ACC112 (cell line): ENCODE data around the gene GDPD3.

ENCODE experiments used
- H2AFZ ChIP-seq: fragments of 200-600 bp; sonication (generic); one replicate; pipeline ENCODE4 v1.6.0; 2017; ENCODE audit warnings: antibody characterized with exemption, low read length; ENCODE audit not compliant: unreplicated experiment
- H3K27ac ChIP-seq: fragments of 200-600 bp; sonication (generic); 2 replicates; pipeline ENCODE4 v1.5.1; 2014; ENCODE audit warnings: low read depth, mild to moderate bottlenecking, antibody characterized with exemption, low read length, moderate library complexity
- H3K27me3 ChIP-seq: fragments of 200-600 bp; sonication (generic); 2 replicates; pipeline ENCODE4 v1.6.1; 2014; ENCODE audit warnings: mild to moderate bottlenecking, antibody characterized with exemption, low read length, moderate library complexity, mixed read lengths; ENCODE audit not compliant: insufficient read depth
- H3K36me3 ChIP-seq: fragments of 200-600 bp; sonication (generic); 2 replicates; pipeline ENCODE4 v1.6.1; 2016; ENCODE audit warnings: mild to moderate bottlenecking, antibody characterized with exemption, low read length, moderate library complexity, mixed read lengths; ENCODE audit not compliant: insufficient read depth
- H3K4me1 ChIP-seq: fragments of 200-600 bp; sonication (generic); one replicate; pipeline ENCODE4 v1.6.1; 2016; ENCODE audit warnings: low read length, mixed read lengths; ENCODE audit not compliant: insufficient read depth, unreplicated experiment, control insufficient read depth
- H3K4me3 ChIP-seq: fragments of 200-600 bp; sonication (generic); 2 replicates; pipeline ENCODE4 v1.5.1; 2014; ENCODE audit warnings: mild to moderate bottlenecking, low read depth, low read length
- H3K79me2 ChIP-seq: fragments of 200-600 bp; sonication (generic); one replicate; pipeline ENCODE4 v1.6.0; 2016; ENCODE audit warnings: low read length; ENCODE audit not compliant: control insufficient read depth, unreplicated experiment, insufficient read depth

Gene GDPD3

DNA sequence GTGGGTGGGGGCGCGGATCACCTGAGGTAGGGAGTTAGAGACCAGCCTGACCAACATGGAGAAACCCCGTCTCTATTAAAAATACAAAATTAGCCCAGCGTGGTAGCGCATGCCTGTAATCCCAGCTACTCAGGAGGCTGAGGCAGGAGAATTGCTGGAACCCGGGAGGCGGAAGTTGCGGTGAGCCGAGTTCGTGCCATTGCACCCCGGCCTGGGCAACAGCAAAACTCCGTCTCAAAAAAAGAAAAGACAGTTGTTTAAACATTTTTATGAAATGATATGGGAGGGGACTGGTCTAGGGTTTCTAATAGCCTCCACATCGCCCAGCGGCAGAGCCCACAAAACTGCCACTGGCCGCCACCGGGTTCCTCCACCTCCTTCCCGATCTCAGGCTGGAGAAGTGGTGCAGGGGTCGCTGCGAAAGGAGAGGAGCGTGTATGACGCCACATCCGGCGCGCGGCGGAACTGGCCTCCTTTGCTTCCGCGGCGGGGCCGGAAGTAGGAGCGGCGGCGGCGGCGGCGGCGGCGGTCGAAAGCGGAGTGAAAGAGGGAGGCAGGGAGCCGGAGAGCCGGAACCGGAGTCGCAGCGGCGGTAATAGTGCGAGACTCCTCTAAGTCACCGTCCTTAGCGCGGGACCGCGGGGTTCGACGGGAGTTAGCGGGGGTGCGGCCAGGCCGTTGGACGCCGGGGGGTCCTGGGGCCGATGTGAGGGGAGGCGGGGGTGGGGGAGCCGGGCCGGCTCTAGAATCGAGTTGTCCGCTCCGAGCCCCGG is 37.6 kb downstream of the GDPD3 start, which contains the start of gene PPP4C:
TSS of gene PPP4C (plus strand) at position 492 of the 773 bp plus-strand sequence. CDS start 384 bp downstream, outside the sequence.
- Histone ChIP-seq H3K79me2 (peaks cover 49% of the 10 kb centered on the region), H3K27me3 (no peaks in the 10 kb centered on the region), H3K27ac (peak within 1 kb of the TSS; percentile 74), H3K4me1 (peaks cover 17% of the 10 kb centered on the region), H2AFZ (no peak within 1 kb of the TSS), H3K36me3 (peaks cover 27% of the 10 kb centered on the region), H3K4me3 (peak within 1 kb of the TSS; percentile 92)

DNA sequence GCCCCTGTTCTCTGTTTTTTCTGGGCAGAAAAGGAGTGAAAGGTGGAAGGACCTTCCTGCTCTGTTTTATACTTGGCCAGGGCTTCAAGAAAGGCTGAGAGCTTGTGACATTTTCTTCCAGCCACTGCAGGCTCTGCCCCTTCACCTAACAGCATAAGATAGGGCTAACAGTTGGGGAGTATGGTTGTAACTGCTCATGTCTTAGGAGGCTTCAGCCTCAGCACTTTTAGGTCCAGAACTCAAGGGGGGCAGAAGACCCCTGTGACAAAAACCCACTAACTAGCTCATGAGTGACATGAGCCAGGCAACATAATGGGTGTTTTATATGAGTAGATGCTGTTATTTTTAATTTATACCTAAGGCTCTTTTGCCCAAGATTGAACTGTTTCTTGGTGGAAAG is 42.8 kb downstream of the GDPD3 start:
- Histone ChIP-seq H3K27ac (peak overlapping the region; percentile 2), H3K4me3 (peak overlapping the region; percentile 97; the same call in 1 of the 2 replicates), H3K27me3 (no peaks in the 10 kb centered on the region), H3K4me1 (peaks cover 29% of the 10 kb centered on the region), H3K79me2 (peaks cover 51% of the 10 kb centered on the region), H3K36me3 (peaks cover 58% of the 10 kb centered on the region), H2AFZ (no peak overlapping the region)

DNA sequence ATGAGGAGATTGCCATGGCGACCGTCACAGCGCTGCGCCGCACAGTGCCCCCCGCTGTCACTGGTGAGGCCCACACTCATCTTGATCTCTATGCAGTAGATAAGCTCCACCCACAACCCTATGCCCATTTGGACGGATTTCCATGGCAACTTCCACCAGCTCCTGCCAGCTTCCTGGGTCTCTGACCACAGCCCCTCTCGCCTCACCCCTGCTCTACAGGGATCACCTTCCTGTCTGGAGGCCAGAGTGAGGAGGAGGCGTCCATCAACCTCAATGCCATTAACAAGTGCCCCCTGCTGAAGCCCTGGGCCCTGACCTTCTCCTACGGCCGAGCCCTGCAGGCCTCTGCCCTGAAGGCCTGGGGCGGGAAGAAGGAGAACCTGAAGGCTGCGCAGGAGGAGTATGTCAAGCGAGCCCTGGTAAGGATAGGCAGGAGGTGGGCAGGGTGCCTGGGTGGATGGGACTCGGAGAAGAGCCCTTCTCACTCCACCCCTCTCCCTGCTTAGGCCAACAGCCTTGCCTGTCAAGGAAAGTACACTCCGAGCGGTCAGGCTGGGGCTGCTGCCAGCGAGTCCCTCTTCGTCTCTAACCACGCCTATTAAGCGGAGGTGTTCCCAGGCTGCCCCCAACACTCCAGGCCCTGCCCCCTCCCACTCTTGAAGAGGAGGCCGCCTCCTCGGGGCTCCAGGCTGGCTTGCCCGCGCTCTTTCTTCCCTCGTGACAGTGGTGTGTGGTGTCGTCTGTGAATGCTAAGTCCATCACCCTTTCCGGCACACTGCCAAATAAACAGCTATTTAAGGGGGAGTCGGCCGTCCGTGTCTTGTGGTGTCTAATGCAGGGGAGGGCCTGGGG is 43.5 kb downstream of the GDPD3 start:
- Histone ChIP-seq H3K27ac (peak overlapping the region; percentile 2), H3K79me2 (peaks cover 51% of the 10 kb centered on the region), H3K4me3 (peak overlapping the region; percentile 97), H3K4me1 (peaks cover 29% of the 10 kb centered on the region), H3K27me3 (no peaks in the 10 kb centered on the region), H3K36me3 (peaks cover 58% of the 10 kb centered on the region), H2AFZ (no peak overlapping the region)

DNA sequence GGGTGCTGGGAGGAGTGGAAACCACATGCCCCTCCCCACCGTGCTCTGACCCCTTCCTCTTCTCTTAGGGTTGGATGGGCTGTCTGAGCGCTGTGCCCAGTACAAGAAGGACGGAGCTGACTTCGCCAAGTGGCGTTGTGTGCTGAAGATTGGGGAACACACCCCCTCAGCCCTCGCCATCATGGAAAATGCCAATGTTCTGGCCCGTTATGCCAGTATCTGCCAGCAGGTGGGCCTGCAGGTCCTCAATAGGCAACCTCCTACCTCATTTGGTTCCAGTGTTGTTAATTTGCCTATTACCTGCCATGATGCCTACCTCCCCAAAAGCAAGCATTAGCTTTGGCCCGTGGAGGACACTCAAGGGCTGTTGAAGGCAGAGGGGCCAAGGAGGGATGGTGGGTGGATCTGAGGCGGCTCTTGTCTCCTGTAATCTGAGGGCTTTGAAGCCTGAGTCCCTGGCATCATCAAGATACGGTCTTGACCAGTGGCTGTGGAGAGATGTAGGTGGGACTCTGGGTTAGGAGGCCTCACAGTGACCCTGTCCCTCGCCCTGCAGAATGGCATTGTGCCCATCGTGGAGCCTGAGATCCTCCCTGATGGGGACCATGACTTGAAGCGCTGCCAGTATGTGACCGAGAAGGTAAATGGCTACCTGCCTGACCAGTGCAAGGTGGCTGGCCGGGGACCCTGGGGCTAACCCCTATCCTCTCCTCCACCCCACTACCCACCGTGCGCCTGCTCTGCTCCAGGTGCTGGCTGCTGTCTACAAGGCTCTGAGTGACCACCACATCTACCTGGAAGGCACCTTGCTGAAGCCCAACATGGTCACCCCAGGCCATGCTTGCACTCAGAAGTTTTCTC is 44.4 kb downstream of the GDPD3 start:
- H3K4me3 ChIP-seq: peak overlapping the region; percentile 97
- H3K4me1 ChIP-seq: peaks cover 31% of the 10 kb centered on the region

DNA sequence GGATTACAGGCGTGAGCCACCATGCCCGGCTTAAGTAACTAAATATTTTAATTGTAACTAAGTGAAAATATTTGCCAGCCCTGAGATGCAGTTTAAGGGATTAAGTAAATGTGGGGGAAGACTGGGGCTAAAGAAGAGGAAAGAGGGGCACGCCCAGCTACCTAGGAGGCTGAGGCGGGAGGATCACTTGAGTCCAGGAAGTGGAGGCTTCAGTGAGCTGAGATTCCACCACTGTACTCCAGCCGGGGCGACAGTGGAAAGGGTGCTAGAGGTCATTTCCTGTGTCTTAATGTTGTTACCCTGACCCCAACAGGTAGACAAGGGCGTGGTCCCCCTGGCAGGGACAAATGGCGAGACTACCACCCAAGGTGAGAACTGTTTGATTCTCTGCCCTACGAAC is 45.0 kb downstream of the GDPD3 start:
- H3K4me3 ChIP-seq: peak overlapping the region; percentile 97

More for the DNA sequence above, 44.4 kb downstream of the GDPD3 start:
- H3K79me2 ChIP-seq: peaks cover 51% of the 10 kb centered on the region
- peak overlapping the region; percentile 3; the same call in 1 of the 2 replicates for H3K27ac ChIP-seq
- no peak overlapping the region for H2AFZ ChIP-seq
- H3K36me3 ChIP-seq: peaks cover 58% of the 10 kb centered on the region
- no peaks in the 10 kb centered on the region for H3K27me3 ChIP-seq

DNA sequence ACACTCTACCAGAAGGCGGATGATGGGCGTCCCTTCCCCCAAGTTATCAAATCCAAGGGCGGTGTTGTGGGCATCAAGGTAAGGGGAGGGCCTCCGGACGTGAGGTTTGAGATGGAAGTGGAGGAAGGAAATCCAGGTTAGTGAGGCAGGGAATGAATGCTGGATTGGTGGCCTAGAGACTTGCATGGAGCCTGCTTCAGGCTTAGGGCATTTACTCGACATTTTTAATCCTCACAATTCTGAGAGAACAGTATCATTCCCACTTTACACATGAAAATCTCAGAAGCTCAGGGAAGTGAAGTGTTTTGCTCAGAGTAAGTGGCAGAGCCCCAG is 45.8 kb downstream of the GDPD3 start:
- H3K79me2 ChIP-seq: peaks cover 58% of the 10 kb centered on the region
- H3K4me1 ChIP-seq: peaks cover 40% of the 10 kb centered on the region
- peak overlapping the region; percentile 97 for H3K4me3 ChIP-seq
- peak overlapping the region; percentile 93; the same call in 1 of the 2 replicates for H3K27ac ChIP-seq
- no peak overlapping the region for H2AFZ ChIP-seq
- no peaks in the 10 kb centered on the region for H3K27me3 ChIP-seq
- H3K36me3 ChIP-seq: peaks cover 57% of the 10 kb centered on the region

More for the DNA sequence above, 45.0 kb downstream of the GDPD3 start:
- Histone ChIP-seq H3K4me1 (peaks cover 37% of the 10 kb centered on the region), H3K27me3 (no peaks in the 10 kb centered on the region), H3K27ac (peak overlapping the region; percentile 3; the same call in 1 of the 2 replicates), H3K36me3 (peaks cover 58% of the 10 kb centered on the region), H2AFZ (no peak overlapping the region), H3K79me2 (peaks cover 55% of the 10 kb centered on the region)

DNA sequence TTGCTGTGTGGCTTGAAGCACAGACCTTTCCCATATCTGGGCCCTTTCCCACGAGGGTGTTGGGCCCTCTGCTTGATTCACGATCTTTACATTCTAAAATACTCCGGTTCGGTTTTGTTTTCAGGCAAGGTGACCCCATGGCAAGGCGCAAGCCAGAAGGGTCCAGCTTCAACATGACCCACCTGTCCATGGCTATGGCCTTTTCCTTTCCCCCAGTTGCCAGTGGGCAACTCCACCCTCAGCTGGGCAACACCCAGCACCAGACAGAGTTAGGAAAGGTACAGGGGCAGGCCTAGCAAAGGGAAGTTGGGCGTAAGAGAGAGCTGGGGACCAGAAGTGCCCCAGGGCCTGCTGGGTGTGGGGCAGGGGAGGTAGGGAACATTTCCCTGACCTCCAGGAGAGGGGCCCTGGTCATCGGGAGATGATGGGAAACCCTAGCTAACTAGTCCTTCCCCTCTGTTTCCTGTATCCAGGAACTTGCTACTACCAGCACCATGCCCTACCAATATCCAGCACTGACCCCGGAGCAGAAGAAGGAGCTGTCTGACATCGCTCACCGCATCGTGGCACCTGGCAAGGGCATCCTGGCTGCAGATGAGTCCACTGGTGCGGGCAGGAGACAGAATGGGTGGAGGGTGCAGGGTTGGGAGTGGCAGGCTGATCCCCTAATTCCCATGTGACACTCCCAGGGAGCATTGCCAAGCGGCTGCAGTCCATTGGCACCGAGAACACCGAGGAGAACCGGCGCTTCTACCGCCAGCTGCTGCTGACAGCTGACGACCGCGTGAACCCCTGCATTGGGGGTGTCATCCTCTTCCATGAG is 46.4 kb downstream of the GDPD3 start:
- Histone ChIP-seq H2AFZ (no peak overlapping the region), H3K4me1 (peaks cover 40% of the 10 kb centered on the region)

DNA sequence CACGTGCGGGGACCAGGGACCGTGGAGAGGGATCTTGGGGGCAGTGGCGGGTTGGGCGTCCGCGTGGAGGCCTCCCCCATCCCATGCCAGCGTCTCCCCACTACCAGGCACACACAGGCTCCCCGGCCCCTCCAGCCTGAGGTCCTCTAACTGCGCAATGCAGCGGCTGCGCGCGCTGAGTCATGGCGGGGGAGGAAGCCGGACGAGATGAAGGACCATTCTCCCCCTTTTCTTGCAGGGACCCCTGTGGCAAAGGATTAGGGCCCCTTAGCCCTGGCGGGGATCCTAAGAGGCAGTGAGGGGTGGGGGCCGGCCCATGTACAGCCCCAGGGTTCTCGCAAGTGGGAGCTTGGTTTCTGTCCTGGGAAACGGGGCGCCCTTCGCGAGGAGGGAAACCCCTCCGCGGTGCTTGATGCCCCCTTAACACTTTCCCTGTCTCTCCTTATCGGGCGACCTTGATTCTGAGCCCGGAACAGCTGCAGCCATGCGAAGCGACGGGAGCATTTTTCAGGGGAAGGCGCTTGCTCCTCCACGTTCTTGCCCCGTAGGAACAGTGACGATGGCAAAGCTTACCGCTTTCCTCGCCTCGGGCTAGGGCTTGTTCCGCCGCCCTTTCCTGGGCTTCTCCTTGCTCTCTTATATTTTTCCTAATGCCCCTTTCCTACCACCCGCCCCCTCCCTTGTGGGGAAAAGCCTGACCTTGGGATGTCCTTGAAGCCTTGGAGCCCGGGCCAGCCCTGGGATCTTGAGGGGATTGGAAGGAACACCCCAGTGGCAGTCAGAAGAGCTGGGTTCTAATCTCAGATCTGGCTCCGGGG is 47.2 kb downstream of the GDPD3 start:
- Histone ChIP-seq H2AFZ (no peak overlapping the region), H3K27ac (peak overlapping the region; percentile 93), H3K4me3 (peak overlapping the region; percentile 97), H3K79me2 (peaks cover 54% of the 10 kb centered on the region), H3K36me3 (peaks cover 44% of the 10 kb centered on the region), H3K4me1 (peaks cover 40% of the 10 kb centered on the region), H3K27me3 (no peaks in the 10 kb centered on the region)

More for the DNA sequence above, 46.4 kb downstream of the GDPD3 start:
- Histone ChIP-seq H3K4me3 (peak overlapping the region; percentile 97), H3K79me2 (peaks cover 58% of the 10 kb centered on the region), H3K36me3 (peaks cover 51% of the 10 kb centered on the region), H3K27ac (peak overlapping the region; percentile 93), H3K27me3 (no peaks in the 10 kb centered on the region)
